Activated naive CD4-positive, alpha-beta T cell treated with anti-CD3 and anti-CD28 coated beads, Interleukin-2, amount 50 U/mL, for 72 hours (primary cell): ENCODE data around the gene SLC26A5. TPM values are rescaled to one million over a fixed set of nuclear protein-coding genes. Genes with fewer than 3 reads are reported as not detected.

Source experiments
- ATAC-seq, 2 donors: fragments of 150-1000 bp; cut with Tn5 transposase; 2 replicates each; pipeline ENCODE4 v1.10.0; 2021; ENCODE audit warnings: mild to moderate bottlenecking in 2 of 2, moderate library complexity in 2 of 2
- DNase-seq, 2 donors: peaks; one replicate each; pipeline ENCODE4 v3.0.0; 2021 to 2022; ENCODE audit warnings: low spot score in 2 of 2
- H3K27ac Mint-ChIP-seq, 2 donors: one replicate each; pipeline ENCODE4 v1.8.0; 2022; ENCODE audit warnings: mild to moderate bottlenecking in 2 of 2, mixed read lengths in 2 of 2
- H3K36me3 Mint-ChIP-seq, 2 donors: one replicate each; pipeline ENCODE4 v1.8.0; 2022; ENCODE audit warnings: mixed read lengths in 2 of 2
- H3K9me3 Mint-ChIP-seq, 2 donors: one replicate each; pipeline ENCODE4 v1.8.0; 2022; ENCODE audit warnings: mixed read lengths in 2 of 2
- total RNA-seq, 2 donors: library from RNA; stranded (reverse); gene quantifications; one replicate each; pipeline ENCODE4 v1.2.3, GENCODE V29; 2022

Gene SLC26A5
- total RNA-seq, 2 donors from 2014 or later = not detected

DNA sequence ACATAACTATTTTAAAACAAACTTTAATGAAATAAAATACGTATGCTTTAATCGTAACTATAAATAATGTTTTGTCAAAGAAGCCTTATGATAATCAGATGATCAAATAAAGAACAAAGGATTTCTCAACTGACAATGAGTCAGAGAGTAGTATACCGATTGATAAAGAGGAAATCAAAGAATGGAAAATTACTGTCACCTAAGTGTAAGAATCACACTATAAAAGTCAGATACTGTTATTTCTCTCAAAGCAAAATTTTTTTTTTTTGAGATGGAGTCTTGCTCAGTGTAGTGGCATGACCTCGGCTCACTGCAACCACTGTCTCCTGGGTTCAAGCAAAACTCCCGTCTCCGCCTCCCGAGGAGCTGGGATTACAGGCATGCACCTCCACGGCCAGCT lies 120.3 kb downstream of the SLC26A5 start:
- Mint-ChIP-seq H3K36me3 (peaks cover 4 to 8% of the 10 kb centered on the region in 2 donors), H3K27ac (peak overlapping the region; percentile 88 to 94), H3K9me3 (no peaks in the 10 kb centered on the region)
- peak; percentile 90 for ATAC-seq
- no peak for DNase-seq

Other genes with a start within 250 kb of the SLC26A5 start
- 10 to 100 TPM; 94.8 to 95.5 TPM for gene PMPCB, start 148.8 kb downstream of the SLC26A5 start, total RNA-seq
- 10 to 100 TPM; 37.6 to 39.4 TPM for gene DNAJC2, start 101.4 kb downstream of the SLC26A5 start, total RNA-seq
- 100 to 1,000 TPM; 121 to 138 TPM for gene PSMC2, start 98.6 kb downstream of the SLC26A5 start, total RNA-seq